GM18508 (cell line): ENCODE data around the gene MPHOSPH10.
"Not testable (repeated sequence)": the region's sequence is repeated elsewhere in the genome, so short reads cannot be mapped to it uniquely, and the experiment has no call there.

Source experiments
- ATAC-seq: cut with Tn5 transposase; IDR thresholded peaks from one replicate; pipeline ENCODE4 v1.9.1; 2021; ENCODE audit warnings: moderate number of reproducible peaks; ENCODE audit not compliant: insufficient read depth, unreplicated experiment

Gene MPHOSPH10, protein sequence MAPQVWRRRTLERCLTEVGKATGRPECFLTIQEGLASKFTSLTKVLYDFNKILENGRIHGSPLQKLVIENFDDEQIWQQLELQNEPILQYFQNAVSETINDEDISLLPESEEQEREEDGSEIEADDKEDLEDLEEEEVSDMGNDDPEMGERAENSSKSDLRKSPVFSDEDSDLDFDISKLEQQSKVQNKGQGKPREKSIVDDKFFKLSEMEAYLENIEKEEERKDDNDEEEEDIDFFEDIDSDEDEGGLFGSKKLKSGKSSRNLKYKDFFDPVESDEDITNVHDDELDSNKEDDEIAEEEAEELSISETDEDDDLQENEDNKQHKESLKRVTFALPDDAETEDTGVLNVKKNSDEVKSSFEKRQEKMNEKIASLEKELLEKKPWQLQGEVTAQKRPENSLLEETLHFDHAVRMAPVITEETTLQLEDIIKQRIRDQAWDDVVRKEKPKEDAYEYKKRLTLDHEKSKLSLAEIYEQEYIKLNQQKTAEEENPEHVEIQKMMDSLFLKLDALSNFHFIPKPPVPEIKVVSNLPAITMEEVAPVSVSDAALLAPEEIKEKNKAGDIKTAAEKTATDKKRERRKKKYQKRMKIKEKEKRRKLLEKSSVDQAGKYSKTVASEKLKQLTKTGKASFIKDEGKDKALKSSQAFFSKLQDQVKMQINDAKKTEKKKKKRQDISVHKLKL

DNA sequence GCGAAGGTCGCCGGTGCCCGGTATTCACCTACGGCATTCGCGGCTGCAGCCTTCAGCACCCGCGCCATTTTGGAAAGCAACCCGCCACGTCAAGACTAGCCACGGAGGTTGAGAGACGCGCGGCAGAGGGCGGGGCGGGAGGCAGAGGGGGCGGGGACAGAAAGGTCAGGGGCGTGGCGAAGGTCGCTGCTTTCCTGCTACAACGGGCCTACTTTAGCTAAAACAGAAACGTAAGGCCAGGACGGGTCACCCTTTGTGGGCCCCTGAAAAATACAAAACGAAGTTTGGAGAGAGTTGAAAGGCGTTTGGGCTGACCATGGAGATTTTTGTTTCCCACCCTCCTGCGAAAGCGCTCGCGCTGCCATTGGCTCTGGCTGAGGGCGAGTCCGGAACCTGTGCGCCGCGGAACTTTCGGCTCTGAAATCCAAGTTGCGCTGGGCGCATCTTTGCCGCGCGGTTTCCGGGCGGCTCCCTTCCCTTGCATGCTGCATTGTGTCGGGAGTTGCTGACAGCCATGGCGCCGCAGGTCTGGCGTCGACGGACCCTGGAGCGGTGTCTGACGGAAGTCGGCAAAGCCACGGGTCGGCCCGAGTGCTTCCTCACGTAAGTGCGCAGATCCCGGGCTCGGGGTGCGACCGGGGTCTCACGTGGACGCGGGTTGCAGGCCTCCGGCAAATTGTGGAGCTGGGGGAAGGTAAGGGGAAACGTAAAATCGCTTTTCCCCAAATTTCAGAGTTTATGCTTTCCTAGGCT lies at the start of gene MPHOSPH10, which contains the start of gene MCEE:
Gene MPHOSPH10, plus strand, starts transcription at position 483 of the 753 bp plus-strand sequence. Its CDS starts 32 bp downstream, at position 515.
Gene MCEE, minus strand, starts transcription at position 78 of the 753 bp plus-strand sequence. Its CDS starts 10 bp downstream, at position 68.
- ATAC-seq: peak; percentile 81

DNA sequence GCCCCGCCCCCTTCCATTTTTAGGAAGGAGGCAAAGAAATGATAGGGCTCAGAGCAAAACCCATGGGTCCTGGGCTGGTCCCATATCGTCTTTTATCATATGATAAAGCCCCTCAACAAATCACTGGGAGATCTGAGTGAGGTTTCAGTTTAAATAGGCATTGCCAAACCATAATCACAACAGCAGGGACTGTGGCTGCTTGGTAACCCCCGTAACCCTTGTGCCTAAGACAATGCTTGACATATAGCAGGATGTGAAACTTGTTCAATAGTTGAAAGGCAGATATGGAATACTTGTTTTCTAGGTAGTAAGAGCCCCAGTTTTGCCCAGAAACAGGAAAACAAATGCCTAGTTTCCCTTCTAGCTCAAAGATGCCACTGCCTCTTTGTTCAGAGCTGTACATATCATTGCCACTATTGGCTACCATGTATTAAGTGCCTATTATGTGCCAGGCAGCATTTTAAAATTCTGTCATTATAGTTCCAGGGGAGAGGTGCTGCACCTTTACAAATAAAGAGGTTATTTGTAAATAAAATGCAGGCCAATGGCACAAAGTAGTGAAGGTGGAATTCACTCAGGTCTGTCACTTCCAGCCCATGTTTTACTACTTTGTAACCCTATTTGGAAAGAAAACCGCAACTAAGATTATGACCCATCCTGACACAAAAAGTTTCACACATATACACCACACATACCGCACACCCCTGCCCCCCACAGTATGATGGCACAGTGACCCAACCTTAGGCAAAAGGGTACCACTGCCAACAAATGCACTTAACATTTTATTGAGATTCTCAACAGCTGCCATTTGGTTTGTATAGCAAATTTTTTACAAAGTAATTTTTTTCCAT lies 47.8 kb upstream of the MPHOSPH10 start:
- no peak for ATAC-seq

DNA sequence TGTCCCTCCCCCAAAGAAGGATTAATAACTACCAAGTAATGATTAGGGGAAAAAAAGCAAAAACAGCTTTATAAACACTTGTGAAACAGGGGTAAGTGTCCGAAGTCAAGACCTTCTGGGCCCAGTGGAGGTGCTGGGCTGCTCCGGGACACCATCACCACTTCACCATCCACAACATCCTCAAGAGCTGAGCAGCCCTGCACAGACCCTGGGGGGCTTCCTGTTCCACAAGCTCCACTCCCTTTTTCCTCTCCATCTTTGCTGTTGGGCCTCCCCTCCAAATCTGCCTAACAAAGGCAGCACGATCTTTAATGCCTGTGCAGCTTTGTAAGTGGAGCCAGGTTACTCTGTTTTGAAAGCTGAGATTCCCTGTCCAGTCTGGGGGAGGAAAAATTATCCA lies 47.1 kb upstream of the MPHOSPH10 start:
- not testable (repeated sequence) for ATAC-seq

DNA sequence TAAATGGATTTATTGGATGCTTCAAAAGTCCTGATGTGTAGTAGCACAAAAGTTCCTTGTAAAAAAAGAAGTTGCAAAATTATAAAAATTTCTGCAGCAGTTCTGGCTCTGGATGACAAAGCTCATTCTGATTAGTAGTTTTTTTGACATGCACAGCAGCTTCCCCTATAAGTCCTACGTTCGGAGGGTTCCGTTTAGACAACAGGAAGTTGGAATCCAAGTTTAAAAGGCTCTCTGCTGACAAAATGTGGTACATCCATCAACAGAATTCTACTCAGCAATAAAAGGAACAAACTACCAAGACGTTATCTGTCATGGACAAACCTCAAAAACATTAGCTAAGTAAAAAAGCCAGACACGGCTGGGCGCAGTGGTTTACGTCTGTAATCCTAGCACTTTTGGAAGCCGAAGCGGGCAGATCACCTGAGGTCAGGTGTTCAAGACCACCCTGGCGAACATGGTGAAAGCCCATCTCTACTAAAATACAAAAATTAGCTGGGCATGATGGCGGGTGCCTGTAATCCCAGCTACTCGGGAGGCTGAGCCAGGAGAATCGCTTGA lies 46.6 kb upstream of the MPHOSPH10 start:
- ATAC-seq: not testable (repeated sequence)

DNA sequence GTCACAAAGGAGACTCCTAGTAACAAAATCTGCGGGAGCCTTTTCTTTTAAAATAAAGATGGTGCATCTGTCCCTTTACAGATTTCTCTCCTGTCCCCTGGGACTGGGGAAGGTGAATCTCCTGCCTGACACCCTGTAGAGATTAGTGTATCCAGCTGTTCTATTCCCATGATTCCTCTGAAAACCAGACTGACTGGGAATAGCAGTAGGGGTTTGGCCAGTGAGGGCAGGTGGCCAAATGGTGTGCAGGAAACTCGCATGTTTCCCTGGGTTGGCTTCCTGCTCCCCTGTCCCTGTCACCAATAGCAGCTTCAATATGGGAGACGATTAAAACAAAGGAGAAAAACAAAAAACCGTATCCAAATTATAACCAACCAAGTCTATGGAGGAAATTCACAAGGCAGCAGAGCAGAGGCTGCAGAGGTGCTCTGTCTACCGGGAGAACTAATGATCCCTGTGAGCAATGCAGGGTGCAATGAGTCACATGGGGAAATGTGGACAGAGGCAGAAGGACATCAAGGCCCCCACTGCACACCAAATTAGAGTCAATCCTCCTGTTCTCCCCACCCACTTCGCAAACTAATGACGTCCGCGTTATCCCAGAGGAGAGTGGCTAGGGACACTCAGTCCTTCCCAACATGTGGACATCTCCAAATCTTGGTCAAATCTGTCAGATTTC lies 45.0 kb upstream of the MPHOSPH10 start:
- ATAC-seq: not testable (repeated sequence)

DNA sequence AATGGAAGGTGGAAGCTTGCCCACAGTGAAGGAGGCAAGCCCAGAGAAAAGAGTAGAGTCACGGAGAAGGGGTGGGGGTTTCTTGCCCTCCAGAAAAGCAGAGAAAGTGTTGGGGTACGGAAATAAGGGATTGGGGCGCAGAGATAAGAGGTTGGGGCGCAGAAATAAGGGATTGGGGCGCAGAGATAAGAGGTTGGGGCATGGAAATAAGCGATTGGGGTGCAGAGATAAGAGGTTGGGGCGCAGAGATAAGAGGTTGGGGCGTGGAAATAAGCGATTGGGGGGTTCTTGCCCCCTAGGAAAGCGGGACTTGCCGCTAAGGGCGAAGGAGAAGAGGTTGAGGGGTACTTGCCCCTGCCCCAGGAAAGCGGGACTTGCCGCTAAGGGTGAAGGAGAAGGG lies 41.0 kb upstream of the MPHOSPH10 start:
- ATAC-seq: not testable (repeated sequence)

DNA sequence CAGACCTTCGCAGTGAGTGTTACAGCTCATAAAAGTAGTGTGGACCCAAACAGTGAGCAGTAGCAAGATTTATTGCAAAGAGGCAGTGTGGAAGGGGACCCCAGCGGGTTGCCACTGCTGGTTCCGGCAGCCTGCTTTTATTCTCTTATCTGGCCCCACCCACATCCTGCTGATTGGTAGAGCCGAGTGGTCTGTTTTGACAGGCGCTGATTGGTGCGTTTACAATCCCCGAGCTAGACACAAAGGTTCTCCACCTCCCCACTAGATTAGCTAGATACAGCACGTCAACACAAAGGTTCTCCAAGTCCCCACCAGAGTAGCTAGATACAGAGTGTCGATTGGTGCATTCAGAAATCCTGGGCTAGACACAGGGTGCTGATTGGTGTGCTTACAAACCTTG lies 38.6 kb upstream of the MPHOSPH10 start:
- not testable (repeated sequence) for ATAC-seq

DNA sequence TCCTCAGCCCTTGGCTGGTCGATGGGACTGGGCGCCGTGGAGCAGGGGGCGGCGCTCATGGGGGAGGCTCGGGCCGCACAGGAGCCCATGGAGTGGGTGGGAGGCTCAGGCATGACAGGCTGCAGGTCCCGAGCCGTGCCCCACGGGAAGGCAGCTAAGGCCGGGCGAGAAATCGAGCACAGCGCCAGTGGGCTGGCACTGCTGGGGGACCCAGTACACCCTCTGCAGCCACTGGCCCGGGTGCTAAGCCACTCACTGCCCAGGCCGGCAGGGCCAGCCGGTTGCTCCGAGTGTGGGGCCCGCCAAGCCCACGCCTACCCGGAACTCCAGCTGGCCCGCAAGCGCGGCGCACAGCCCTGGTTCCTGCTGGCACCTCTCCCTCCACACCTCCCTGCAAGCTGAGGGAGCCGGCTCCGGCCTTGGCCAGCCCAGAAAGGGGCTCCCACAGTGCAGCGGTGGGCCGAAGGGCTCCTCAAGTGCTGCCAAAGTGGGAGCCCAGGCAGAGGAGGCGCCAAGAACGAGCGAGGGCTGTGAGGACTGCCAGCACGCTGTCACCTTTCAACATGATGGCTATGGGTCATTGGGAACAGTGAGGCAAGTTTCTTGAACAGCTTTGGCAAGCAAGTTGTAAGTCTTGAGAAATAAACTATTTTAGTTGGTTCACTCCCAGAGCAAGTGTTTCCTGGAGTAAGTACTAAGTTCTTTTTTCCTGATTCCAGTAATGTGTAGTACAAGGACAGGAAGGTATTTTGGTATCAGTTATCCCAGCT lies 37.8 kb upstream of the MPHOSPH10 start:
- ATAC-seq: not testable (repeated sequence)

DNA sequence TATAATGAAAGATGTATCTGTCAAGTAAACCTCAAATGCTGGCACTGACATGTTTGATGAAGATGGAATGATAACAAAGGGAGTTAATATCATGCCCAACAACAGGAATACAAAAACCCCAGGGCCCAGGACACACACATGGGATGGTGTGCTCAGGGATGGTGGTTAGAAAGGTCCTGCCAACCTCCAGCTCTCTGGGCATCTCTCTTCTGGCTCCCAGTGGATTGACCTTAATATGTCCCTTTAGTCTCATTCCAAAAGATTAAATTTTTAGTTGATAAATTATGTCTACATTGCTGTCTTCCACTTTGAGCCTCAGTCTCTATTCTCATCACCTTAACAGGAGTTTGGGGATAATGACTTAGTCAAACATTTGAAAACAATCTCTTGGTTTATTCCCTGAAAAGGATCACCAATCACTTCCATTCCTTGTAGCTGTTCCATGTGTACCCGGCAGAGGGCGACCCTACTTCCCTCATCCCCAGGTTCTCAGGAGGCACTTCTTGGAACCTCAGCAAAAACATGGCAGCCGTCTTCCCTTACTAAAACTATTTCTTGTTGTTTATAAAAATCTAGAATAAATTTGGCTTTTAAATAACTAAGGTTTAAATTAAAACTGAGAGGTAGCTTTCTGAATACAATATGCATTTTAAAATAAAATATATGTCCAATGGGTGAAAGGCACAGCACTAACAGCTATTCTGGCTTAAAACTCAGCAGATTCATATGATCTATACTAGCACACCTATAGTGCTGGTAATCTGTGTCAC lies 30.1 kb upstream of the MPHOSPH10 start:
- no peak for ATAC-seq

DNA sequence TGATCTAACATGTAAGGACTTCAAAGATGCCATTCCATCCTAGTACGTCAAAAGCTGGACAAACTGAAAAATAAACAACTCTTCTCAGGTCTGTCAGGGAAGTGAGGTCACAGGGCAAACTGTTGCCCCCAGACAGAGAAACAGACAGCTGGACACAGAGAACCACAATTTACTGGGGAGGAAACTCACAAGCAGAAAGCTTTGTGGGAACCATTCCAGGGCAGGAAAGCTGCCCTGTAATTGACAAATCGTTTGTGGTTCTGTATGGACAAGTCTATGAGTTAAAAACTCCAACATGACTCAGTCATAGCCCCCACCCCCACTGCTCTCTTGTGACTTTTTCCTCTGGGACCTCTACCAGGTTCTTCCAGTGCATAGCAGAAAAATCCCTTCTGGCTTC lies 28.8 kb upstream of the MPHOSPH10 start:
- ATAC-seq: no peak

DNA sequence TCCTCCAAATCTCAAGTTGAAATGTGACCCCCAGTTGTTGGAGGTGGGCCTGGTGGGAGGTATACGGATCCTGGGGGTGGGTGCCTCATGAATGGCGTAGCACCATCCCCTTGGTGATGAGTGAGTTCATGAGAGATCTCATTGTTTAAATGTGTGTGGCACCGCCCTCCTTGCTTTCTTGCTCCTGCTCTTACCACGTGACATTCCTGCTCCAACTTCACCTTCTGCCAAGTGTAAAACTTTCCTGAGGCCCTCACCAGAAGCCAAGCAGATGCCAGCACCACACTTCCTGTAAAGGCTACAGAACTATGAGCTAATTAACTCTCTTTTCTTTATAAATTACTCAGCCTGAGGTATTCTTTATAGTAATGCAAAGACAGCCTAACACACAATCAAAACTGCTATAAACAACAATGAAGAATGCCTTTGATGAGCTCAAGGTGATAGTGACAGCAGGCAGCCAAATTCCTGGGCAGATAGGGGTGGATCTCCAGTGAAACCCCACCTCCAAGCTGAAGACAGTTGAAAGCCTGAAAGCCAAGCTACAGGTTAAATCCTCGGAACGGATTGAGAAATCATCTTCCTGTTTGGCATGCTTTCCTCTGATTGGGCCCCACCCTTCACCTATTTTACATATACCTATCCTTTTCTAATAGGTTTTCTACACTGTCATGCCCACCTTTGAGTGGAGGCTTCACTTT lies 27.3 kb upstream of the MPHOSPH10 start:
- ATAC-seq: no peak

DNA sequence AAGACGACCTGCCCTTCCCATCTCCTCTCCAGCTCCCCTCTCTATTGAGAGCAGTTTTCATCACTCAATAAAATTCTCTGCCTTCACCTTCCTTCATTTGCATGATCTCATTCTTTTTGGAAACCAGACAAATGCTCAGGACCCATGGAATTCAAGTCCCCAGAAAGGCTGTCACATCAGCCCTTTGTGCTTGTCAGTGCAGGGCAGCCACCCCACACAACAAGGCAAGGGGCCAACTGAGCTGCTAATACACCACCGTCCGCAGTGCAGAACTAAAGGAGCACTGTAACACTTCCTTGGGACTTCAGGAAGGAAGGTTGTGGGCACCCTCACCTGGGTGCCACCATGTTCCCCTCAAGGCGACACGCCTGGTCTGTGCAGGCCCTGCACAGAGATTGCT lies 26.6 kb upstream of the MPHOSPH10 start:
- ATAC-seq: no peak

DNA sequence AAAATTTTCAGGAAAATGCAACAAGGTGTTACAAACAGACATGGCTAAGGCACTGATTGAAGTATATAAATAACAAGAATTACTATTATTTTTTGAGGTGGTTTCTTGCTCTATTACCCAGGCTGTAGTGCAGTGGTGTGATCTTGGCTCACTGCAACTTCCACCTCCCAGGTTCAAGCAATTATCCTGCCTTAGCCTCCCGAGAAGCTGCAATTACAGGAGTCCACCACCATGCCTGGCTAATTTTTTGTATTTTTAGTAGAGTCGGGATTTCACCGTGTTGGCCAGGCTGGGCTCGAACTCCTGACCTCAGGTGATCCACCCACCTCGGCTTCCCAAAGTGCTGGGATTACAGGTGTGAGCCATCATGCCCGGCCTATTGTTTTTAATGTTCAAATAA lies 24.0 kb upstream of the MPHOSPH10 start:
- not testable (repeated sequence) for ATAC-seq

DNA sequence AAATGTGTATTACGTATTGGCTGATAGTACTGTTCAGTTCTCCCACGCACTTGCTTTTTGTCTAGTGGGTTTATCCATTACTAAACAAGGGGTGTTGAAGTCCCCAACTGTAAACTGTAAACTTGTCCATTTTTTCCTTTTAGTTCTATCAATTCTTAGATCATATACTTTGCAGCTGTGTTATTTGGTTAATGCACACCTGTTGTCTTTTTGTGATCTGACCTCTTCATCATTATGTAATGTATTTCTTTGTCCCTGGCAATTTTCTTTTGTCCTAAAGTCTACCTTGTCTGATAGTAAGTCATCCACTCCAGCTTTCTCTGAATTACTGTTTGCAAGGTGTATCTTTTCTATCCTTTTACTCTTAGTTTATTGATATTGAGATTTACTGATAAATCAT lies 22.3 kb upstream of the MPHOSPH10 start:
- no peak for ATAC-seq

DNA sequence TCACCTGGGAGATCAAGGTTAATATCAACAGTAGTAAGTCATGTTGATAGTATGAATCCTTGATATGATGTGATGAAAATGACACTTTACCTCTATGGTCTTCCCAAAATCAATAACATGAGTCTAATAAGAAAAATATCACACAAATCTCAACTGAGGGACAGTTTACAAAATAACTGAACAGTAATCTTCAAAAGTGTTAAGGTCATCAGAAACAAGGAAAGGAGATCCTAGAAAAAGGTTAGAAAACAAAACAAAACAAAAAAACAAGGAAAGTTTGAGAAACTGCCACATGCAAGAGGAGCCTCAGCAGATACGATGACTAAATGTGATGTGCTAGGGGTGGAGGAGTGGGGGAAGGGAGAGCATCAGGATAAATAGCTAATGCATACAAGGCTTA lies 16.6 kb upstream of the MPHOSPH10 start:
- no peak for ATAC-seq

DNA sequence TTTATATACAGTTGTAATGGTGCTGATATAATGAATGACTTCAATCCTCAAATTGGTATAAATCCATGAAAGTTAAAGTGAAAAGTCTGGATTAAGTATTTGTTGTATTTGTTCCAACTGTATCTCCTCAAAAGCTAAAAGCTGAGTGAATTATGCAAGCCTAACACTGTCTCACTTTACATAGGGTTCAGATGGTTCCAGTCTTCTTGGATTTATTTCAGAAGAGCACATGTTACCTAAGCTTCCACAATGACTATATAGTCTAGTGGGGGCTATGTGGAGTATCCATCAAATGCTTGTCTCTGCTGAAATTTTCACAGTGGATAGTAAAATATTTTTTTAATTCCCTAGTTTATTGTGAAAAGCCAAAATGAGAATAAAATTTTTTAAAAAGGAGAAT lies 13.4 kb upstream of the MPHOSPH10 start:
- no peak for ATAC-seq

DNA sequence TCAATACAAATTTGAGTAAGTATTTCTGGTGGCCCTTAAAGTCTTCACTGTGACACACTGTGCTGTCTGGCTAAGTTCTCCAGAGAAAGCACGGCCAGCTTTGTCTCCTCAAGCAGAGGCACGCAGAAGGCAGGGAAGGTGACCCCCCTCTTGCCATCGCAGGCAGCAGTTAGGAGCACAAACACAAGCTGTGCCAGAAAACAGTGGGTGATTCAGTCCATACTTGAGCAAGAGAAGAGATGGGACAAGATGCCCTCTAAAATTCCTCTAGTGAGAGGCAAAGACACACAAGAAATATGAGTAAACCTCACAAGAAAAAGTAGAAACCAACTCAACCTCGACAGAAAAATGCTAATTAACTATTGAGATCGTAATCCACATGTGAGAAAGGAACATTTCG lies 10.2 kb upstream of the MPHOSPH10 start:
- ATAC-seq: no peak
